GM23338 (cell line): ENCODE results near the gene C3orf49. TPM values are rescaled to one million over a fixed set of nuclear protein-coding genes. Genes with fewer than 3 reads are reported as not detected.

Source experiments
- ATAC-seq: fragments of 200-7000 bp; cut with Tn5 transposase; 3 replicates; pipeline ENCODE4 v1.9.1; 2020
- DNase-seq: peaks from one replicate; pipeline ENCODE4 v3.0.0-alpha.2; 2015; ENCODE audit warnings: low spot score
- H2AFZ ChIP-seq: fragments of 200-600 bp; sonication (generic); 2 replicates; pipeline ENCODE4 v1.8.0; 2016; ENCODE audit warnings: antibody characterized with exemption, mild to moderate bottlenecking, moderate library complexity
- H3F3A ChIP-seq: fragments of 200-600 bp; sonication (generic); replicated peaks from 2 replicates; pipeline ENCODE4 v1.8.0; 2017; ENCODE audit warnings: antibody characterized with exemption, mixed run types, low read depth
- H3K27ac ChIP-seq: fragments of 200-600 bp; sonication (generic); 2 replicates; pipeline ENCODE4 v1.6.1; 2016; ENCODE audit warnings: low read depth
- H3K27me3 ChIP-seq: fragments of 200-600 bp; sonication (generic); 2 replicates; pipeline ENCODE4 v1.8.0; 2016; ENCODE audit warnings: mild to moderate bottlenecking, mixed run types, moderate library complexity; ENCODE audit not compliant: insufficient read depth
- H3K36me3 ChIP-seq: fragments of 200-600 bp; sonication (generic); 2 replicates; pipeline ENCODE4 v1.8.0; 2016; ENCODE audit warnings: mild to moderate bottlenecking; ENCODE audit not compliant: insufficient read depth
- H3K4me1 ChIP-seq: fragments of 200-600 bp; sonication (generic); 2 replicates; pipeline ENCODE4 v1.8.0; 2016; ENCODE audit warnings: mild to moderate bottlenecking, moderate library complexity; ENCODE audit not compliant: insufficient read depth
- H3K4me2 ChIP-seq: fragments of 200-600 bp; sonication (generic); 2 replicates; pipeline ENCODE4 v1.7.1; 2017; ENCODE audit warnings: mixed run types
- H3K4me3 ChIP-seq: fragments of 200-600 bp; sonication (generic); 2 replicates; pipeline ENCODE4 v1.6.1; 2016; ENCODE audit warnings: mixed run types
- H3K79me2 ChIP-seq: fragments of 200-600 bp; sonication (generic); replicated peaks from 2 replicates; pipeline ENCODE4 v1.8.0; 2017; ENCODE audit warnings: mild to moderate bottlenecking; ENCODE audit not compliant: insufficient read depth
- H3K9me2 ChIP-seq: fragments of 200-600 bp; sonication (generic); 2 replicates; pipeline ENCODE4 v1.8.0; 2017; ENCODE audit not compliant: insufficient read depth
- H4K20me1 ChIP-seq: fragments of 200-600 bp; sonication (generic); replicated peaks from 2 replicates; pipeline ENCODE4 v1.8.0; 2017; ENCODE audit warnings: mild to moderate bottlenecking; ENCODE audit not compliant: insufficient read depth
- H3K27ac Mint-ChIP-seq: 2 replicates; pipeline ENCODE4 v1.8.0; 2020; ENCODE audit warnings: inconsistent platforms, mild to moderate bottlenecking, moderate library complexity, mixed read lengths
- H3K27me3 Mint-ChIP-seq: 3 replicates; pipeline ENCODE4 v1.8.0; 2022; ENCODE audit warnings: low read depth, mild to moderate bottlenecking, moderate library complexity, mixed read lengths, inconsistent platforms; ENCODE audit not compliant: insufficient read depth, poor library complexity
- H3K36me3 Mint-ChIP-seq: 3 replicates; pipeline ENCODE4 v1.8.0; 2021; ENCODE audit warnings: low read depth, mild to moderate bottlenecking, inconsistent platforms, moderate library complexity, mixed read lengths
- H3K4me1 Mint-ChIP-seq: 3 replicates; pipeline ENCODE4 v1.8.0; 2020; ENCODE audit warnings: mild to moderate bottlenecking, inconsistent platforms, mixed read lengths
- H3K4me3 Mint-ChIP-seq: 3 replicates; pipeline ENCODE4 v1.8.0; 2021; ENCODE audit warnings: moderate library complexity, mild to moderate bottlenecking, inconsistent platforms, mixed read lengths
- H3K9me3 Mint-ChIP-seq: 3 replicates; pipeline ENCODE4 v1.8.0; 2020; ENCODE audit warnings: moderate library complexity, mild to moderate bottlenecking, inconsistent platforms, mixed read lengths
- CREB1 ChIP-seq: fragments of 250-450 bp; sonication (Bioruptor Pico); IDR thresholded peaks from 2 replicates; pipeline ENCODE4 v1.5.0; 2020; ENCODE audit warnings: low read depth, mild to moderate bottlenecking, moderate library complexity
- EZH2 ChIP-seq: fragments of 200-600 bp; sonication (generic); IDR thresholded peaks from one replicate; pipeline ENCODE4 v1.8.0; 2017; ENCODE audit warnings: antibody characterized with exemption, mild to moderate bottlenecking, low read depth; ENCODE audit not compliant: unreplicated experiment
- EZH2phosphoT487 ChIP-seq: fragments of 200-600 bp; sonication (generic); IDR thresholded peaks from one replicate; pipeline ENCODE4 v1.8.1; 2018; ENCODE audit warnings: antibody characterized with exemption; ENCODE audit not compliant: unreplicated experiment
- JUNB ChIP-seq: IDR thresholded peaks from one replicate; pipeline ENCODE4 v1.6.1; 2016; ENCODE audit warnings: antibody characterized with exemption; ENCODE audit not compliant: unreplicated experiment
- NANOG ChIP-seq: IDR thresholded peaks from 2 replicates; pipeline ENCODE4 v1.6.1; 2016; ENCODE audit warnings: antibody characterized with exemption, borderline replicate concordance
- POLR2AphosphoS5 ChIP-seq: IDR thresholded peaks from 2 replicates; pipeline ENCODE4 v1.6.1; 2016; ENCODE audit warnings: antibody characterized with exemption, low read depth
- STAT1 ChIP-seq: IDR thresholded peaks from one replicate; pipeline ENCODE4 v1.6.1; 2016; ENCODE audit warnings: antibody characterized with exemption; ENCODE audit not compliant: unreplicated experiment
- ZNF114 ChIP-seq: fragments of 250-450 bp; sonication (Bioruptor Pico); IDR thresholded peaks from 2 replicates; pipeline ENCODE4 v1.5.0; 2020; ENCODE audit warnings: mild to moderate bottlenecking, moderate library complexity
- ZNF331 ChIP-seq: fragments of 250-450 bp; sonication (Bioruptor Pico); IDR thresholded peaks from 2 replicates; pipeline ENCODE4 v1.5.0; 2020; ENCODE audit warnings: low read depth, mild to moderate bottlenecking, moderate library complexity
- polyA plus RNA-seq: library from polyadenylated mRNA; unstranded; fragments of >200 nt; fragmentation: Nextera tagmentation; extraction: Ambion mirVana; gene quantifications from 2 replicates; pipeline ENCODE4 v1.2.1, GENCODE V29; 2016
- total RNA-seq: library from RNA; depleted of rRNA; stranded (reverse); fragments of >200 nt; shearing (Covaris generic); gene quantifications from 2 replicates; pipeline ENCODE4 v1.2.3, GENCODE V29; 2014
- TF ChIP-seq, protein P1 (sequence below), 2 experiments: fragments of 200-600 bp in 1 of 2; sonication (generic) in 1 of 2; conservative IDR thresholded peaks; 2 replicates each; pipeline versions ENCODE4 v1.5.1 to v1.6.1; 2016 to 2017; ENCODE audit warnings: antibody characterized with exemption in 2 of 2, low read depth in 2 of 2, mild to moderate bottlenecking in 2 of 2, moderate library complexity in 1 of 2
- TF ChIP-seq, protein P2 (sequence below): IDR thresholded peaks from 2 replicates; pipeline ENCODE4 v1.6.1; 2016; ENCODE audit warnings: antibody characterized with exemption
- TF ChIP-seq, protein P3 (sequence below): fragments of 250-450 bp; sonication (Bioruptor Pico); IDR thresholded peaks from 2 replicates; pipeline ENCODE4 v1.5.0; 2020; ENCODE audit warnings: mild to moderate bottlenecking, moderate library complexity
- TF ChIP-seq, protein P4 (sequence below): IDR thresholded peaks from one replicate; pipeline ENCODE4 v1.6.1; 2018; ENCODE audit warnings: antibody characterized with exemption; ENCODE audit not compliant: unreplicated experiment

The C3orf49 gene
- total and polyA plus RNA-seq, 2 experiments from 2014 or later = 0.23 TPM; not detected in 1

DNA sequence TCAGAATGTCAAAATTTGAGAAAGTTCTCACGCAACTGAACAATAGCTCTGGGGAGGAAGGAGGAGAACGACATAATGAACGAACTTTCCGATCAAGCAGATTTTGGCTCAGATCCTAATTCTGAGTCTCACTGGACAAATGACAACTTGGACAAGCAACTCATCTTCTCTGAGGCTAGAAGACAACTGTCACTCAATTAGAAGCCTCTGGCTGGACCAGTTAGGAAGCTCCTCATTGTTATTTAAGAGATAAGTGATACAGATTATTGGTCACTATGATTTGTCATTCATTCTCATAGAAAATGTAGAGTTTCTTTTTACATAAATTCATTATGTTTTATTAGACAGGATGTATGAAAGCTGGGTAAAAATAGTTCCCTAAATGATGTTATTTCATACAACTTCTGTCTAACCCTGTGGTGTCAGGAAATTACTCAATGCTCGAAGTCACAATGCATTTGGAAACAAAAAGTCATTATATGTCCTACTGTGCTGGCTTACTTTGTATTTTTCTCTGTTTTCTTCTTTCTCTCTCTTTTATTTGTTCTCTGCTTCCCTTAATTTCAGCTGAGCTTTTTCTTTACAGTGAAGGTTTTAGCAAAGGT, 11.0 kb upstream of the C3orf49 start:
- TF ChIP-seq POLR2AphosphoS5 (no peak), NANOG (no peak), JUNB (no peak), EZH2phosphoT487 (no peak), CREB1 (CRISPR knock-in tag) (no peak), ZNF114 (CRISPR knock-in tag) (no peak), EZH2 (no peak), STAT1 (no peak), ZNF331 (CRISPR knock-in tag) (no peak)
- TF ChIP-seq, protein P1, sequence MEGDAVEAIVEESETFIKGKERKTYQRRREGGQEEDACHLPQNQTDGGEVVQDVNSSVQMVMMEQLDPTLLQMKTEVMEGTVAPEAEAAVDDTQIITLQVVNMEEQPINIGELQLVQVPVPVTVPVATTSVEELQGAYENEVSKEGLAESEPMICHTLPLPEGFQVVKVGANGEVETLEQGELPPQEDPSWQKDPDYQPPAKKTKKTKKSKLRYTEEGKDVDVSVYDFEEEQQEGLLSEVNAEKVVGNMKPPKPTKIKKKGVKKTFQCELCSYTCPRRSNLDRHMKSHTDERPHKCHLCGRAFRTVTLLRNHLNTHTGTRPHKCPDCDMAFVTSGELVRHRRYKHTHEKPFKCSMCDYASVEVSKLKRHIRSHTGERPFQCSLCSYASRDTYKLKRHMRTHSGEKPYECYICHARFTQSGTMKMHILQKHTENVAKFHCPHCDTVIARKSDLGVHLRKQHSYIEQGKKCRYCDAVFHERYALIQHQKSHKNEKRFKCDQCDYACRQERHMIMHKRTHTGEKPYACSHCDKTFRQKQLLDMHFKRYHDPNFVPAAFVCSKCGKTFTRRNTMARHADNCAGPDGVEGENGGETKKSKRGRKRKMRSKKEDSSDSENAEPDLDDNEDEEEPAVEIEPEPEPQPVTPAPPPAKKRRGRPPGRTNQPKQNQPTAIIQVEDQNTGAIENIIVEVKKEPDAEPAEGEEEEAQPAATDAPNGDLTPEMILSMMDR (conservative IDR thresholded peaks at IDR 0.05; ENCODE audit: low read depth in 2 of 2) = no peak
- TF ChIP-seq, protein P2, sequence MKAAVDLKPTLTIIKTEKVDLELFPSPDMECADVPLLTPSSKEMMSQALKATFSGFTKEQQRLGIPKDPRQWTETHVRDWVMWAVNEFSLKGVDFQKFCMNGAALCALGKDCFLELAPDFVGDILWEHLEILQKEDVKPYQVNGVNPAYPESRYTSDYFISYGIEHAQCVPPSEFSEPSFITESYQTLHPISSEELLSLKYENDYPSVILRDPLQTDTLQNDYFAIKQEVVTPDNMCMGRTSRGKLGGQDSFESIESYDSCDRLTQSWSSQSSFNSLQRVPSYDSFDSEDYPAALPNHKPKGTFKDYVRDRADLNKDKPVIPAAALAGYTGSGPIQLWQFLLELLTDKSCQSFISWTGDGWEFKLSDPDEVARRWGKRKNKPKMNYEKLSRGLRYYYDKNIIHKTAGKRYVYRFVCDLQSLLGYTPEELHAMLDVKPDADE = no peak
- TF ChIP-seq, protein P3, sequence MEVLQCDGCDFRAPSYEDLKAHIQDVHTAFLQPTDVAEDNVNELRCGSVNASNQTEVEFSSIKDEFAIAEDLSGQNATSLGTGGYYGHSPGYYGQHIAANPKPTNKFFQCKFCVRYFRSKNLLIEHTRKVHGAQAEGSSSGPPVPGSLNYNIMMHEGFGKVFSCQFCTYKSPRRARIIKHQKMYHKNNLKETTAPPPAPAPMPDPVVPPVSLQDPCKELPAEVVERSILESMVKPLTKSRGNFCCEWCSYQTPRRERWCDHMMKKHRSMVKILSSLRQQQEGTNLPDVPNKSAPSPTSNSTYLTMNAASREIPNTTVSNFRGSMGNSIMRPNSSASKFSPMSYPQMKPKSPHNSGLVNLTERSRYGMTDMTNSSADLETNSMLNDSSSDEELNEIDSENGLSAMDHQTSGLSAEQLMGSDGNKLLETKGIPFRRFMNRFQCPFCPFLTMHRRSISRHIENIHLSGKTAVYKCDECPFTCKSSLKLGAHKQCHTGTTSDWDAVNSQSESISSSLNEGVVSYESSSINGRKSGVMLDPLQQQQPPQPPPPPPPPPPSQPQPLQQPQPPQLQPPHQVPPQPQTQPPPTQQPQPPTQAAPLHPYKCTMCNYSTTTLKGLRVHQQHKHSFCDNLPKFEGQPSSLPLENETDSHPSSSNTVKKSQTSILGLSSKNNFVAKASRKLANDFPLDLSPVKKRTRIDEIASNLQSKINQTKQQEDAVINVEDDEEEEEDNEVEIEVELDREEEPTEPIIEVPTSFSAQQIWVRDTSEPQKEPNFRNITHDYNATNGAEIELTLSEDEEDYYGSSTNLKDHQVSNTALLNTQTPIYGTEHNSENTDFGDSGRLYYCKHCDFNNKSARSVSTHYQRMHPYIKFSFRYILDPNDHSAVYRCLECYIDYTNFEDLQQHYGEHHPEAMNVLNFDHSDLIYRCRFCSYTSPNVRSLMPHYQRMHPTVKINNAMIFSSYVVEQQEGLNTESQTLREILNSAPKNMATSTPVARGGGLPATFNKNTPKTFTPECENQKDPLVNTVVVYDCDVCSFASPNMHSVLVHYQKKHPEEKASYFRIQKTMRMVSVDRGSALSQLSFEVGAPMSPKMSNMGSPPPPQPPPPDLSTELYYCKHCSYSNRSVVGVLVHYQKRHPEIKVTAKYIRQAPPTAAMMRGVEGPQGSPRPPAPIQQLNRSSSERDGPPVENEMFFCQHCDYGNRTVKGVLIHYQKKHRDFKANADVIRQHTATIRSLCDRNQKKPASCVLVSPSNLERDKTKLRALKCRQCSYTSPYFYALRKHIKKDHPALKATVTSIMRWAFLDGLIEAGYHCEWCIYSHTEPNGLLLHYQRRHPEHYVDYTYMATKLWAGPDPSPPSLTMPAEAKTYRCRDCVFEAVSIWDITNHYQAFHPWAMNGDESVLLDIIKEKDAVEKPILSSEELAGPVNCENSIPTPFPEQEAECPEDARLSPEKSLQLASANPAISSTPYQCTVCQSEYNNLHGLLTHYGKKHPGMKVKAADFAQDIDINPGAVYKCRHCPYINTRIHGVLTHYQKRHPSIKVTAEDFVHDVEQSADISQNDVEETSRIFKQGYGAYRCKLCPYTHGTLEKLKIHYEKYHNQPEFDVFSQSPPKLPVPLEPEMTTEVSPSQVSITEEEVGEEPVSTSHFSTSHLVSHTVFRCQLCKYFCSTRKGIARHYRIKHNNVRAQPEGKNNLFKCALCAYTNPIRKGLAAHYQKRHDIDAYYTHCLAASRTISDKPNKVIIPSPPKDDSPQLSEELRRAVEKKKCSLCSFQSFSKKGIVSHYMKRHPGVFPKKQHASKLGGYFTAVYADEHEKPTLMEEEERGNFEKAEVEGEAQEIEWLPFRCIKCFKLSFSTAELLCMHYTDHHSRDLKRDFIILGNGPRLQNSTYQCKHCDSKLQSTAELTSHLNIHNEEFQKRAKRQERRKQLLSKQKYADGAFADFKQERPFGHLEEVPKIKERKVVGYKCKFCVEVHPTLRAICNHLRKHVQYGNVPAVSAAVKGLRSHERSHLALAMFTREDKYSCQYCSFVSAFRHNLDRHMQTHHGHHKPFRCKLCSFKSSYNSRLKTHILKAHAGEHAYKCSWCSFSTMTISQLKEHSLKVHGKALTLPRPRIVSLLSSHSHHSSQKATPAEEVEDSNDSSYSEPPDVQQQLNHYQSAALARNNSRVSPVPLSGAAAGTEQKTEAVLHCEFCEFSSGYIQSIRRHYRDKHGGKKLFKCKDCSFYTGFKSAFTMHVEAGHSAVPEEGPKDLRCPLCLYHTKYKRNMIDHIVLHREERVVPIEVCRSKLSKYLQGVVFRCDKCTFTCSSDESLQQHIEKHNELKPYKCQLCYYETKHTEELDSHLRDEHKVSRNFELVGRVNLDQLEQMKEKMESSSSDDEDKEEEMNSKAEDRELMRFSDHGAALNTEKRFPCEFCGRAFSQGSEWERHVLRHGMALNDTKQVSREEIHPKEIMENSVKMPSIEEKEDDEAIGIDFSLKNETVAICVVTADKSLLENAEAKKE (CRISPR knock-in tag) = no peak
- TF ChIP-seq, protein P4, sequence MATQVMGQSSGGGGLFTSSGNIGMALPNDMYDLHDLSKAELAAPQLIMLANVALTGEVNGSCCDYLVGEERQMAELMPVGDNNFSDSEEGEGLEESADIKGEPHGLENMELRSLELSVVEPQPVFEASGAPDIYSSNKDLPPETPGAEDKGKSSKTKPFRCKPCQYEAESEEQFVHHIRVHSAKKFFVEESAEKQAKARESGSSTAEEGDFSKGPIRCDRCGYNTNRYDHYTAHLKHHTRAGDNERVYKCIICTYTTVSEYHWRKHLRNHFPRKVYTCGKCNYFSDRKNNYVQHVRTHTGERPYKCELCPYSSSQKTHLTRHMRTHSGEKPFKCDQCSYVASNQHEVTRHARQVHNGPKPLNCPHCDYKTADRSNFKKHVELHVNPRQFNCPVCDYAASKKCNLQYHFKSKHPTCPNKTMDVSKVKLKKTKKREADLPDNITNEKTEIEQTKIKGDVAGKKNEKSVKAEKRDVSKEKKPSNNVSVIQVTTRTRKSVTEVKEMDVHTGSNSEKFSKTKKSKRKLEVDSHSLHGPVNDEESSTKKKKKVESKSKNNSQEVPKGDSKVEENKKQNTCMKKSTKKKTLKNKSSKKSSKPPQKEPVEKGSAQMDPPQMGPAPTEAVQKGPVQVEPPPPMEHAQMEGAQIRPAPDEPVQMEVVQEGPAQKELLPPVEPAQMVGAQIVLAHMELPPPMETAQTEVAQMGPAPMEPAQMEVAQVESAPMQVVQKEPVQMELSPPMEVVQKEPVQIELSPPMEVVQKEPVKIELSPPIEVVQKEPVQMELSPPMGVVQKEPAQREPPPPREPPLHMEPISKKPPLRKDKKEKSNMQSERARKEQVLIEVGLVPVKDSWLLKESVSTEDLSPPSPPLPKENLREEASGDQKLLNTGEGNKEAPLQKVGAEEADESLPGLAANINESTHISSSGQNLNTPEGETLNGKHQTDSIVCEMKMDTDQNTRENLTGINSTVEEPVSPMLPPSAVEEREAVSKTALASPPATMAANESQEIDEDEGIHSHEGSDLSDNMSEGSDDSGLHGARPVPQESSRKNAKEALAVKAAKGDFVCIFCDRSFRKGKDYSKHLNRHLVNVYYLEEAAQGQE = no peak
- Histone ChIP-seq H3K36me3 (no peaks in the 10 kb centered on the region), H4K20me1 (no peaks in the 10 kb centered on the region), H3K27ac (no peak overlapping the region), H3F3A (no peaks in the 10 kb centered on the region), H3K79me2 (no peaks in the 10 kb centered on the region), H3K4me3 (no peak overlapping the region), H3K4me1 (no peaks in the 10 kb centered on the region), H3K27me3 (no peaks in the 10 kb centered on the region), H2AFZ (no peak overlapping the region), H3K4me2 (no peak overlapping the region), H3K9me2 (no peaks in the 10 kb centered on the region)
- DNase-seq (no peak), ATAC-seq (no peak)
- H3K27me3 Mint-ChIP-seq = no peaks in the 10 kb centered on the region
- H3K27ac Mint-ChIP-seq = no peak overlapping the region
- H3K4me1 Mint-ChIP-seq = no peaks in the 10 kb centered on the region
- no peaks in the 10 kb centered on the region for H3K9me3 Mint-ChIP-seq
- H3K36me3 Mint-ChIP-seq = no peaks in the 10 kb centered on the region; the same call in 2 of the 3 replicates
- H3K4me3 Mint-ChIP-seq = no peak overlapping the region
